Left lobe of liver (tissue), 2 donors: ENCODE data around the gene TARBP1. TPM values are rescaled to one million over a fixed set of nuclear protein-coding genes. Genes with fewer than 3 reads are reported as not detected.
A peak's percentile ranks its signal among the peaks of the same experiment; 100 is the strongest.

Experiments
- ATAC-seq: fragments of 200-7000 bp; cut with Tn5 transposase; one replicate; pipeline ENCODE4 v1.9.1; 2020; ENCODE audit warnings: mild to moderate bottlenecking, moderate library complexity
- DNase-seq: peaks from one replicate; pipeline ENCODE4 v3.0.0-alpha.2; 2020; ENCODE audit warnings: low spot score
- total RNA-seq: library from RNA; stranded (reverse); gene quantifications from one replicate; pipeline ENCODE4 v1.2.1, GENCODE V29; 2021
- donor health status: DM: no; HTN: no; CAD: no; lungs with moderate emphysema.
- donor health status: DM: no; HTN: yes; CAD: no.

The TARBP1 gene
- total RNA-seq, 1 donor from 2014 or later: 7.8 TPM

- ATAC-seq: no peak
- DNase-seq: no peak
Measured at GRCh38 chr1:234368320-234369032, 110.5 kb downstream of the TARBP1 start.

- no peak for ATAC-seq
- DNase-seq: no peak
Measured at GRCh38 chr1:234362558-234362957, 116.4 kb downstream of the TARBP1 start.

- no peak for DNase-seq
- ATAC-seq: no peak
Measured at GRCh38 chr1:234361102-234361603, 117.8 kb downstream of the TARBP1 start.

- ATAC-seq: no peak
- DNase-seq: no peak
Measured at GRCh38 chr1:234357831-234358230, 121.1 kb downstream of the TARBP1 start.

GRCh38 chr1:234356615-234357269 is 122.2 kb downstream of the TARBP1 start:
- DNase-seq (peak; percentile 64), ATAC-seq (peak; percentile 84)

- DNase-seq (no peak), ATAC-seq (no peak)
Measured at GRCh38 chr1:234355782-234356510, 123.0 kb downstream of the TARBP1 start.

- ATAC-seq (no peak), DNase-seq (no peak)
Measured at GRCh38 chr1:234348964-234349363, 130.0 kb downstream of the TARBP1 start.

GRCh38 chr1:234345237-234345636 is 133.7 kb downstream of the TARBP1 start:
- DNase-seq (no peak), ATAC-seq (no peak)

- ATAC-seq (no peak), DNase-seq (no peak)
Measured at GRCh38 chr1:234342774-234343173, 136.2 kb downstream of the TARBP1 start.

Other genes starting within 250 kb of the TARBP1 start
- 11.5 TPM for gene COA6, start 105.7 kb downstream of the TARBP1 start, total RNA-seq
- gene IRF2BP2, start 131.0 kb upstream of the TARBP1 start, total RNA-seq: 48.7 TPM